Ishikawa (cell line): ENCODE data around the gene NPAS2.

Experiments used
- CEBPB ChIP-seq: IDR thresholded peaks from 2 replicates; pipeline ENCODE4 v1.6.1; 2012
- CREB1 ChIP-seq: IDR thresholded peaks from 2 replicates; pipeline ENCODE4 v1.6.1; 2012; ENCODE audit warnings: low read depth
- EGR1 ChIP-seq: IDR thresholded peaks from 2 replicates; pipeline ENCODE4 v1.6.1; 2012
- EP300 ChIP-seq: IDR thresholded peaks from 2 replicates; pipeline ENCODE4 v1.6.1; 2012; ENCODE audit warnings: borderline replicate concordance
- FOXM1 ChIP-seq: IDR thresholded peaks from 2 replicates; pipeline ENCODE4 v1.6.1; 2012; ENCODE audit warnings: low read depth, borderline replicate concordance
- MAX ChIP-seq: IDR thresholded peaks from 2 replicates; pipeline ENCODE4 v1.6.1; 2012
- RAD21 ChIP-seq: IDR thresholded peaks from 2 replicates; pipeline ENCODE4 v1.6.1; 2012; ENCODE audit warnings: low read depth
- REST ChIP-seq: IDR thresholded peaks from 2 replicates; pipeline ENCODE4 v1.6.1; 2012; ENCODE audit warnings: low read depth, mild to moderate bottlenecking
- TAF1 ChIP-seq: IDR thresholded peaks from 2 replicates; pipeline ENCODE4 v1.6.1; 2012; ENCODE audit warnings: low read depth, mild to moderate bottlenecking
- TCF12 ChIP-seq: IDR thresholded peaks from 2 replicates; pipeline ENCODE4 v1.6.1; 2012; ENCODE audit warnings: low read depth
- TEAD4 ChIP-seq: IDR thresholded peaks from 2 replicates; pipeline ENCODE4 v1.6.1; 2012
- USF1 ChIP-seq: IDR thresholded peaks from 2 replicates; pipeline ENCODE4 v1.6.1; 2012
- YY1 ChIP-seq: IDR thresholded peaks from 2 replicates; pipeline ENCODE4 v1.6.1; 2012; ENCODE audit warnings: low read depth
- ZBTB7A ChIP-seq: IDR thresholded peaks from 2 replicates; pipeline ENCODE4 v1.6.1; 2012; ENCODE audit warnings: low read depth

GRCh38 chr2:101036562-101036961 is 216.6 kb downstream of the NPAS2 start:
- TF ChIP-seq FOXM1 (no peak), EP300 (no peak), REST (no peak), YY1 (no peak), RAD21 (peak; percentile 73), MAX (no peak), EGR1 (no peak), TCF12 (no peak), TEAD4 (no peak), CREB1 (no peak), TAF1 (no peak), USF1 (no peak), ZBTB7A (no peak), CEBPB (no peak)
